Fibroblast of lung (primary cell): ENCODE measurements around the gene METTL5.

ENCODE experiments used
- EZH2 ChIP-seq: IDR thresholded peaks from 2 replicates; pipeline ENCODE4 v1.5.1; 2012; ENCODE audit warnings: low read length, control low read depth, mild to moderate bottlenecking; ENCODE audit errors: missing control alignments
- TF ChIP-seq, protein P1 (sequence below), 2 donors: IDR thresholded peaks in 1 of 2; conservative IDR thresholded peaks in 1 of 2; 1 replicate in 1 of 2; 2 replicates in 1 of 2; pipeline ENCODE4 v1.5.1; 2011 to 2012; ENCODE audit warnings: low read length in 2 of 2, control low read depth in 1 of 2, inconsistent platforms in 1 of 2, low read depth in 1 of 2, mild to moderate bottlenecking in 1 of 2

GRCh38 chr2:169871994-169872393, 47.3 kb upstream of the METTL5 start:
- TF ChIP-seq, protein P1, sequence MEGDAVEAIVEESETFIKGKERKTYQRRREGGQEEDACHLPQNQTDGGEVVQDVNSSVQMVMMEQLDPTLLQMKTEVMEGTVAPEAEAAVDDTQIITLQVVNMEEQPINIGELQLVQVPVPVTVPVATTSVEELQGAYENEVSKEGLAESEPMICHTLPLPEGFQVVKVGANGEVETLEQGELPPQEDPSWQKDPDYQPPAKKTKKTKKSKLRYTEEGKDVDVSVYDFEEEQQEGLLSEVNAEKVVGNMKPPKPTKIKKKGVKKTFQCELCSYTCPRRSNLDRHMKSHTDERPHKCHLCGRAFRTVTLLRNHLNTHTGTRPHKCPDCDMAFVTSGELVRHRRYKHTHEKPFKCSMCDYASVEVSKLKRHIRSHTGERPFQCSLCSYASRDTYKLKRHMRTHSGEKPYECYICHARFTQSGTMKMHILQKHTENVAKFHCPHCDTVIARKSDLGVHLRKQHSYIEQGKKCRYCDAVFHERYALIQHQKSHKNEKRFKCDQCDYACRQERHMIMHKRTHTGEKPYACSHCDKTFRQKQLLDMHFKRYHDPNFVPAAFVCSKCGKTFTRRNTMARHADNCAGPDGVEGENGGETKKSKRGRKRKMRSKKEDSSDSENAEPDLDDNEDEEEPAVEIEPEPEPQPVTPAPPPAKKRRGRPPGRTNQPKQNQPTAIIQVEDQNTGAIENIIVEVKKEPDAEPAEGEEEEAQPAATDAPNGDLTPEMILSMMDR (conservative IDR thresholded peaks at IDR 0.05 in 1 of 2, IDR thresholded peaks at IDR 0.05 in 1 of 2; ENCODE audit: low read depth in 1 of 2, low read length in 2 of 2) = no peak
- TF ChIP-seq EZH2 = no peak
